Psoas muscle (tissue), 8 donors: ENCODE measurements around the gene ADGRE2. TPM values are rescaled to one million over a fixed set of nuclear protein-coding genes. Genes with fewer than 3 reads are reported as not detected.
A peak's percentile ranks its signal among the peaks of the same experiment; 100 is the strongest.

Experiments
- ATAC-seq, 4 donors: fragments of 200-7000 bp; cut with Tn5 transposase; one replicate each; pipeline ENCODE4 v1.9.1; 2020; ENCODE audit warnings: moderate library complexity in 3 of 4, mild to moderate bottlenecking in 2 of 4
- DNase-seq, 2 donors: peaks; one replicate each; pipeline ENCODE4 v3.0.0-alpha.2; 2020
- H3K27ac ChIP-seq: fragments of 200-600 bp; one replicate; pipeline ENCODE4 v1.8.0; 2022
- H3K27me3 ChIP-seq, 3 donors: fragments of 200-600 bp in 1 of 3; one replicate each; pipeline versions ENCODE4 v1.6.1 to v1.8.0; 2013 to 2022; ENCODE audit warnings: low read length in 2 of 3, mild to moderate bottlenecking in 2 of 3, moderate library complexity in 1 of 3; ENCODE audit not compliant: insufficient read depth in 3 of 3
- H3K36me3 ChIP-seq, 2 donors: fragments of 200-600 bp in 1 of 2; one replicate each; pipeline versions ENCODE4 v1.6.1 to v1.8.0; 2013 to 2022; ENCODE audit warnings: low read depth in 1 of 2, mild to moderate bottlenecking in 1 of 2, moderate library complexity in 1 of 2; ENCODE audit not compliant: insufficient read depth in 1 of 2
- H3K4me1 ChIP-seq: fragments of 200-600 bp; one replicate; pipeline ENCODE4 v1.8.0; 2022
- H3K4me3 ChIP-seq: fragments of 200-600 bp; one replicate; pipeline ENCODE4 v1.8.0; 2022; ENCODE audit warnings: mild to moderate bottlenecking
- H3K9me3 ChIP-seq: fragments of 200-600 bp; one replicate; pipeline ENCODE4 v1.8.0; 2022
- CTCF ChIP-seq: fragments of 200-600 bp; IDR thresholded peaks from one replicate; pipeline ENCODE4 v1.8.0; 2022; ENCODE audit warnings: antibody characterized with exemption
- WGBS, 3 donors: extraction: QIAGEN DNeasy Blood & Tissue Kit; methylation state at CpG; one replicate each; pipeline versions ENCODE4 v1.1.6 to v1.1.7; 2013; 5-methylcytosine and 5-hydroxymethylcytosine counted together
- intact Hi-C, 2 donors: fragments of 100-400 bp; cut with DNase I; formaldehyde crosslinking; loops; one replicate each; pipeline versions ENCODE4 v1.11.0 to v1.14.2; 2022
- polyA plus RNA-seq, 3 donors: library from polyadenylated mRNA; stranded (reverse); fragments of 200-250 nt; gene quantifications; one replicate each; pipeline ENCODE4 v1.2.3, GENCODE V29; 2013
- total RNA-seq, 4 donors: library from RNA; stranded (reverse); fragmentation: NEBNext Ultra II Directional in 2 of 4; extraction: Animal tissue kit (Norgen Biotek cat#: 25700) in 2 of 4; gene quantifications; one replicate each; pipeline versions ENCODE4 v1.2.1 to v1.2.4, GENCODE V29; 2021 to 2023
- donor health status: healthy with polysubstance abuse.
- donor health status: DM: no; HTN: no; CAD: no; lungs with moderate emphysema.
- donor health status: Bipolar disorder and iron deficiency.
- donor health status: healthy.
- donor health status: DM: yes; HTN: yes; CAD: no.
- donor health status: DM: no; HTN: no; CAD: no.
- donor health status: DM: no; HTN: no; CAD: no.
- donor health status: DM: yes; HTN: yes; CAD: no.

Gene ADGRE2
- total and polyA plus RNA-seq, 7 donors, result 0.12 to 0.96 (median 0.56) TPM

- WGBS, 3 donors, result 69 to 76% (median 71%) methylated on average over 2 of the region's 2 CpGs
- intact Hi-C loops, result no loop called here
Measured at GRCh38 chr19:14814982-14815652, 36.8 kb upstream of the ADGRE2 start.

GRCh38 chr19:14809272-14810057, 31.1 kb upstream of the ADGRE2 start:
- no peaks in the 10 kb centered on the region for H3K9me3 ChIP-seq
- intact Hi-C loops, result no loop called here
- peak in 1 of 4 donors; percentile 42 for ATAC-seq
- no peaks in the 10 kb centered on the region for H3K36me3 ChIP-seq
- no peaks in the 10 kb centered on the region for H3K27me3 ChIP-seq
- DNase-seq, result peak in 1 of 2 donors; percentile 65
- no peak overlapping the region for H3K4me3 ChIP-seq
- H3K27ac ChIP-seq, result no peak overlapping the region
- no peaks in the 10 kb centered on the region for H3K4me1 ChIP-seq
- no peak for TF ChIP-seq CTCF
- WGBS, 3 donors, result 41 to 44% (median 43%) methylated on average over 9 of the region's 9 CpGs

More at GRCh38 chr19:14814982-14815652, 36.8 kb upstream of the ADGRE2 start:
- Histone ChIP-seq H3K36me3 (no peaks in the 10 kb centered on the region), H3K9me3 (peaks cover 3% of the 10 kb centered on the region), H3K4me1 (no peaks in the 10 kb centered on the region), H3K27me3 (no peaks in the 10 kb centered on the region), H3K27ac (no peak overlapping the region), H3K4me3 (no peak overlapping the region)
- TF ChIP-seq CTCF, result no peak
- no peak for DNase-seq
- no peak for ATAC-seq

- Histone ChIP-seq H3K36me3 (no peaks in the 10 kb centered on the region), H3K4me3 (no peak overlapping the region), H3K9me3 (no peaks in the 10 kb centered on the region), H3K27ac (no peak overlapping the region), H3K4me1 (no peaks in the 10 kb centered on the region), H3K27me3 (no peaks in the 10 kb centered on the region)
- intact Hi-C loops, result no loop called here
- DNase-seq (no peak), ATAC-seq (no peak)
- no peak for TF ChIP-seq CTCF
- 75 to 85% (median 82%) methylated on average over 3 of the region's 3 CpGs for WGBS, 3 donors
Measured at GRCh38 chr19:14804765-14805164, 26.4 kb upstream of the ADGRE2 start.

GRCh38 chr19:14798760-14799159, 20.4 kb upstream of the ADGRE2 start:
- 70 to 77% (median 73%) methylated on average over 5 of the region's 5 CpGs for WGBS, 3 donors
- H3K9me3 ChIP-seq, result no peaks in the 10 kb centered on the region
- DNase-seq (no peak), ATAC-seq (no peak)
- H3K27ac ChIP-seq, result no peak overlapping the region
- intact Hi-C loops, result no loop called here
- no peaks in the 10 kb centered on the region for H3K4me1 ChIP-seq
- H3K36me3 ChIP-seq, result no peaks in the 10 kb centered on the region
- no peak for TF ChIP-seq CTCF
- H3K27me3 ChIP-seq, result peaks cover 0 to 2% (median 0%) of the 10 kb centered on the region in 3 donors
- H3K4me3 ChIP-seq, result no peak overlapping the region
